HEK293 (cell line): ENCODE results near the gene CTPS1.

Experiments used
- CTCF ChIA-PET: fragments of 350-600 bp; formaldehyde crosslinking; extraction: SDS; loops from one replicate; lab custom pipeline; 2021; ENCODE audit warnings: antibody characterized with exemption; lab: Yijun Ruan, JAX
- POLR2A ChIA-PET: fragments of 300-600 bp; formaldehyde crosslinking; extraction: SDS; loops from one replicate; lab custom pipeline; 2020; ENCODE audit warnings: antibody characterized with exemption, inconsistent platforms; lab: Yijun Ruan, JAX
- H3K27ac ChIP-seq: fragments of 200-500 bp; sonication (Bioruptor generic); 2 replicates; pipeline ENCODE4 v1.5.1; 2014; ENCODE audit warnings: low read depth, low read length, control low read depth, inconsistent platforms; ENCODE audit errors: extremely low read depth
- H3K36me3 ChIP-seq, 2 experiments: fragments of 200-500 bp in 1 of 2; sonication (Bioruptor generic) in 1 of 2; 1 replicate in 1 of 2; 2 replicates in 1 of 2; pipeline ENCODE4 v1.5.1; 2014 to 2017; ENCODE audit warnings: inconsistent platforms in 2 of 2, low read length in 2 of 2; ENCODE audit not compliant: control insufficient read depth in 2 of 2, insufficient read depth in 1 of 2
- H3K4me1 ChIP-seq: fragments of 200-500 bp; sonication (Bioruptor generic); 2 replicates; pipeline ENCODE4 v1.5.1; 2014; ENCODE audit warnings: mild to moderate bottlenecking, low read length, inconsistent platforms; ENCODE audit not compliant: control insufficient read depth, insufficient read depth
- H3K4me3 ChIP-seq: 2 replicates; pipeline ENCODE4 v1.5.1; 2011; ENCODE audit warnings: low read depth, mild to moderate bottlenecking, control low read depth, low read length, moderate library complexity
- H3K9me3 ChIP-seq: fragments of 200-500 bp; sonication (Bioruptor generic); 2 replicates; pipeline ENCODE4 v1.5.1; 2014; ENCODE audit warnings: low read depth, low read length, inconsistent platforms; ENCODE audit not compliant: control insufficient read depth, insufficient read depth
- SCRT1 ChIP-seq: fragments of 450-650 bp; formaldehyde crosslinking; IDR thresholded peaks from 2 replicates; pipeline ENCODE4 v1.5.1; 2016; ENCODE audit warnings: missing biosample characterization, missing genetic modification characterization, borderline replicate concordance
- TRIM28 ChIP-seq: IDR thresholded peaks from 2 replicates; pipeline ENCODE4 v1.6.1; 2011; ENCODE audit warnings: low read length, control low read depth, borderline replicate concordance
- ZBTB20 ChIP-seq: fragments of 450-650 bp; formaldehyde crosslinking; IDR thresholded peaks from 2 replicates; pipeline ENCODE4 v1.5.1; 2016; ENCODE audit warnings: missing biosample characterization, missing genetic modification characterization
- ZBTB21 ChIP-seq: fragments of 450-650 bp; formaldehyde crosslinking; IDR thresholded peaks from 2 replicates; pipeline ENCODE4 v1.5.1; 2017; ENCODE audit warnings: missing biosample characterization, missing genetic modification characterization
- ZBTB8A ChIP-seq: fragments of 450-650 bp; formaldehyde crosslinking; IDR thresholded peaks from 2 replicates; pipeline ENCODE4 v1.5.1; 2016; ENCODE audit warnings: missing biosample characterization, missing genetic modification characterization
- ZEB2 ChIP-seq: fragments of 450-650 bp; formaldehyde crosslinking; IDR thresholded peaks from 2 replicates; pipeline ENCODE4 v1.5.1; 2016; ENCODE audit warnings: missing biosample characterization, missing genetic modification characterization
- ZNF140 ChIP-seq: fragments of 450-650 bp; formaldehyde crosslinking; IDR thresholded peaks from 2 replicates; pipeline ENCODE4 v1.5.1; 2016; ENCODE audit warnings: missing biosample characterization, missing genetic modification characterization
- ZNF169 ChIP-seq: fragments of 450-650 bp; formaldehyde crosslinking; IDR thresholded peaks from 2 replicates; pipeline ENCODE4 v1.5.1; 2016; ENCODE audit warnings: missing biosample characterization, missing genetic modification characterization
- ZNF302 ChIP-seq: fragments of 450-650 bp; formaldehyde crosslinking; IDR thresholded peaks from 2 replicates; pipeline ENCODE4 v1.5.1; 2016; ENCODE audit warnings: missing biosample characterization, missing genetic modification characterization, low read depth
- ZNF423 ChIP-seq: fragments of 450-650 bp; formaldehyde crosslinking; IDR thresholded peaks from 2 replicates; pipeline ENCODE4 v1.5.1; 2016; ENCODE audit warnings: missing biosample characterization, missing genetic modification characterization
- ZNF791 ChIP-seq: fragments of 450-650 bp; formaldehyde crosslinking; IDR thresholded peaks from 2 replicates; pipeline ENCODE4 v1.5.1; 2016; ENCODE audit warnings: missing biosample characterization, missing genetic modification characterization
- TF ChIP-seq, protein P1 (sequence below): fragments of 450-650 bp; formaldehyde crosslinking; IDR thresholded peaks from 2 replicates; pipeline ENCODE4 v1.5.1; 2016; ENCODE audit warnings: missing biosample characterization, missing genetic modification characterization
- TF ChIP-seq, protein P2 (sequence below): fragments of 450-650 bp; formaldehyde crosslinking; optimal IDR thresholded peaks from 2 replicates; pipeline ENCODE3; 2016; ENCODE audit warnings: missing biosample characterization, mild to moderate bottlenecking, missing genetic modification characterization
- TF ChIP-seq, protein P3 (sequence below): sonication (generic); formaldehyde crosslinking; IDR thresholded peaks from 2 replicates; pipeline ENCODE4 v1.8.1; 2022; ENCODE audit warnings: mild to moderate bottlenecking, moderate library complexity, missing genetic modification reagents
- TF ChIP-seq, protein P4 (sequence below): fragments of 450-650 bp; formaldehyde crosslinking; IDR thresholded peaks from 2 replicates; pipeline ENCODE4 v1.5.1; 2016; ENCODE audit warnings: missing biosample characterization, missing genetic modification characterization
- TF ChIP-seq, protein P5 (sequence below): IDR thresholded peaks from 2 replicates; pipeline ENCODE4 v1.6.1; 2011; ENCODE audit warnings: mild to moderate bottlenecking, low read depth, low read length, borderline replicate concordance

The CTPS1 gene

GRCh38 chr1:41048540-41048939 lies 69.0 kb downstream of the CTPS1 start:
- H3K4me1 ChIP-seq = no peaks in the 10 kb centered on the region
- peaks cover 4 to 76% of the 10 kb centered on the region in 2 experiments for H3K36me3 ChIP-seq
- TF ChIP-seq, protein P1, sequence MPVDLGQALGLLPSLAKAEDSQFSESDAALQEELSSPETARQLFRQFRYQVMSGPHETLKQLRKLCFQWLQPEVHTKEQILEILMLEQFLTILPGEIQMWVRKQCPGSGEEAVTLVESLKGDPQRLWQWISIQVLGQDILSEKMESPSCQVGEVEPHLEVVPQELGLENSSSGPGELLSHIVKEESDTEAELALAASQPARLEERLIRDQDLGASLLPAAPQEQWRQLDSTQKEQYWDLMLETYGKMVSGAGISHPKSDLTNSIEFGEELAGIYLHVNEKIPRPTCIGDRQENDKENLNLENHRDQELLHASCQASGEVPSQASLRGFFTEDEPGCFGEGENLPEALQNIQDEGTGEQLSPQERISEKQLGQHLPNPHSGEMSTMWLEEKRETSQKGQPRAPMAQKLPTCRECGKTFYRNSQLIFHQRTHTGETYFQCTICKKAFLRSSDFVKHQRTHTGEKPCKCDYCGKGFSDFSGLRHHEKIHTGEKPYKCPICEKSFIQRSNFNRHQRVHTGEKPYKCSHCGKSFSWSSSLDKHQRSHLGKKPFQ (tag by site-specific recombination) = no peak
- no peak for TF ChIP-seq ZBTB20 (tag by site-specific recombination)
- TF ChIP-seq, protein P2, sequence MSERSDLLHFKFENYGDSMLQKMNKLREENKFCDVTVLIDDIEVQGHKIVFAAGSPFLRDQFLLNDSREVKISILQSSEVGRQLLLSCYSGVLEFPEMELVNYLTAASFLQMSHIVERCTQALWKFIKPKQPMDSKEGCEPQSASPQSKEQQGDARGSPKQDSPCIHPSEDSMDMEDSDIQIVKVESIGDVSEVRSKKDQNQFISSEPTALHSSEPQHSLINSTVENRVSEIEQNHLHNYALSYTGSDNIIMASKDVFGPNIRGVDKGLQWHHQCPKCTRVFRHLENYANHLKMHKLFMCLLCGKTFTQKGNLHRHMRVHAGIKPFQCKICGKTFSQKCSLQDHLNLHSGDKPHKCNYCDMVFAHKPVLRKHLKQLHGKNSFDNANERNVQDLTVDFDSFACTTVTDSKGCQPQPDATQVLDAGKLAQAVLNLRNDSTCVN (tag by site-specific recombination) = no peak
- TF ChIP-seq ZNF169 = no peak
- TF ChIP-seq ZNF302 = no peak
- TF ChIP-seq, protein P3, sequence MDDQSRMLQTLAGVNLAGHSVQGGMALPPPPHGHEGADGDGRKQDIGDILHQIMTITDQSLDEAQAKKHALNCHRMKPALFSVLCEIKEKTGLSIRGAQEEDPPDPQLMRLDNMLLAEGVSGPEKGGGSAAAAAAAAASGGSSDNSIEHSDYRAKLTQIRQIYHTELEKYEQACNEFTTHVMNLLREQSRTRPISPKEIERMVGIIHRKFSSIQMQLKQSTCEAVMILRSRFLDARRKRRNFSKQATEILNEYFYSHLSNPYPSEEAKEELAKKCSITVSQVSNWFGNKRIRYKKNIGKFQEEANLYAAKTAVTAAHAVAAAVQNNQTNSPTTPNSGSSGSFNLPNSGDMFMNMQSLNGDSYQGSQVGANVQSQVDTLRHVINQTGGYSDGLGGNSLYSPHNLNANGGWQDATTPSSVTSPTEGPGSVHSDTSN (CRISPR knock-in tag) = no peak
- TF ChIP-seq SCRT1 (tag by site-specific recombination) = no peak
- TF ChIP-seq TRIM28 = no peak
- no peak for TF ChIP-seq ZEB2 (tag by site-specific recombination)
- no peak for TF ChIP-seq ZNF791
- TF ChIP-seq, protein P4, sequence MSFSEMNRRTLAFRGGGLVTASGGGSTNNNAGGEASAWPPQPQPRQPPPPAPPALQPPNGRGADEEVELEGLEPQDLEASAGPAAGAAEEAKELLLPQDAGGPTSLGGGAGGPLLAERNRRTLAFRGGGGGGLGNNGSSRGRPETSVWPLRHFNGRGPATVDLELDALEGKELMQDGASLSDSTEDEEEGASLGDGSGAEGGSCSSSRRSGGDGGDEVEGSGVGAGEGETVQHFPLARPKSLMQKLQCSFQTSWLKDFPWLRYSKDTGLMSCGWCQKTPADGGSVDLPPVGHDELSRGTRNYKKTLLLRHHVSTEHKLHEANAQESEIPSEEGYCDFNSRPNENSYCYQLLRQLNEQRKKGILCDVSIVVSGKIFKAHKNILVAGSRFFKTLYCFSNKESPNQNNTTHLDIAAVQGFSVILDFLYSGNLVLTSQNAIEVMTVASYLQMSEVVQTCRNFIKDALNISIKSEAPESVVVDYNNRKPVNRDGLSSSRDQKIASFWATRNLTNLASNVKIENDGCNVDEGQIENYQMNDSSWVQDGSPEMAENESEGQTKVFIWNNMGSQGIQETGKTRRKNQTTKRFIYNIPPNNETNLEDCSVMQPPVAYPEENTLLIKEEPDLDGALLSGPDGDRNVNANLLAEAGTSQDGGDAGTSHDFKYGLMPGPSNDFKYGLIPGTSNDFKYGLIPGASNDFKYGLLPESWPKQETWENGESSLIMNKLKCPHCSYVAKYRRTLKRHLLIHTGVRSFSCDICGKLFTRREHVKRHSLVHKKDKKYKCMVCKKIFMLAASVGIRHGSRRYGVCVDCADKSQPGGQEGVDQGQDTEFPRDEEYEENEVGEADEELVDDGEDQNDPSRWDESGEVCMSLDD (tag by site-specific recombination) = no peak
- TF ChIP-seq ZBTB21 (tag by site-specific recombination) = no peak
- H3K9me3 ChIP-seq = no peaks in the 10 kb centered on the region
- ChIA-PET CTCF (no interaction called here), POLR2A (no interaction called here)
- no peak overlapping the region for H3K4me3 ChIP-seq
- no peak overlapping the region for H3K27ac ChIP-seq

DNA sequence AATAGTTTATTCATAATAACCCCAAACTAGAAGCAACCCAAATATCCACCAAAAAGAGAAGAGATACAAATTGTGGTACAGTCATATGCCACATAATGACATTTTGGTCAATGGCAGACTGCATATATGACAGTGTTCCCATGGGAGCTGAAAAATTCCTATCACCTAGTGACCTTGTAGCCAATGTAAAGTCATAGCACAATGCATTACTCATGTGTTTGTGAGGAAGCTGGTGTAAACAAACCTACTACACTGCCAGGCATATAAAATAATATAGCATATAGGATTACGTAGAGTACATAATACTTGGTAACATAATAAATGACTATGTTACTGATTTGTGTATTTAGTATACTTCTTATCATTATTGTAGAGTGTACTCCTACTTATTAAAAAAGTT lies 71.5 kb downstream of the CTPS1 start:
- H3K36me3 ChIP-seq = peaks cover 0 to 73% of the 10 kb centered on the region in 2 experiments; a peak in 2 of 3 replicates

More for the DNA sequence above, 71.5 kb downstream of the CTPS1 start:
- TF ChIP-seq ZBTB8A (tag by site-specific recombination) (no peak), ZNF423 (tag by site-specific recombination) (no peak), ZNF140 (tag by site-specific recombination) (no peak)
- TF ChIP-seq, protein P5, sequence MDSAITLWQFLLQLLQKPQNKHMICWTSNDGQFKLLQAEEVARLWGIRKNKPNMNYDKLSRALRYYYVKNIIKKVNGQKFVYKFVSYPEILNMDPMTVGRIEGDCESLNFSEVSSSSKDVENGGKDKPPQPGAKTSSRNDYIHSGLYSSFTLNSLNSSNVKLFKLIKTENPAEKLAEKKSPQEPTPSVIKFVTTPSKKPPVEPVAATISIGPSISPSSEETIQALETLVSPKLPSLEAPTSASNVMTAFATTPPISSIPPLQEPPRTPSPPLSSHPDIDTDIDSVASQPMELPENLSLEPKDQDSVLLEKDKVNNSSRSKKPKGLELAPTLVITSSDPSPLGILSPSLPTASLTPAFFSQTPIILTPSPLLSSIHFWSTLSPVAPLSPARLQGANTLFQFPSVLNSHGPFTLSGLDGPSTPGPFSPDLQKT = no peak
- Histone ChIP-seq H3K27ac (no peak overlapping the region), H3K9me3 (no peaks in the 10 kb centered on the region), H3K4me3 (no peak overlapping the region), H3K4me1 (no peaks in the 10 kb centered on the region)
- POLR2A ChIA-PET = interaction anchor here (0.6 kb wide), 1 partner anchor 79 kb away, joined by 4 read pairs; no protein-coding TSS in a partner anchor
- CTCF ChIA-PET = interaction anchor here (0.6 kb wide), 1 partner anchor 9 kb away, joined by 3 read pairs; no protein-coding TSS in a partner anchor
